OCI-LY3 (cell line): Measurements from ENCODE around the gene NEB.

ENCODE experiments used
- EZH2phosphoT487 ChIP-seq: fragments of 200-600 bp; shearing (Covaris generic); IDR thresholded peaks from 2 replicates; pipeline ENCODE4 v1.6.1; 2018; ENCODE audit warnings: antibody characterized with exemption, mixed run types, low read depth
- TF ChIP-seq, protein P1 (sequence below): fragments of 200-600, 300-600 bp; sonication (generic); IDR thresholded peaks from 2 replicates; pipeline ENCODE4 v1.5.1; 2014; ENCODE audit warnings: antibody characterized with exemption, low read length, low read depth

GRCh38 chr2:151518802-151519201, 215.5 kb downstream of the NEB start:
- TF ChIP-seq EZH2phosphoT487: no peak
- TF ChIP-seq, protein P1, sequence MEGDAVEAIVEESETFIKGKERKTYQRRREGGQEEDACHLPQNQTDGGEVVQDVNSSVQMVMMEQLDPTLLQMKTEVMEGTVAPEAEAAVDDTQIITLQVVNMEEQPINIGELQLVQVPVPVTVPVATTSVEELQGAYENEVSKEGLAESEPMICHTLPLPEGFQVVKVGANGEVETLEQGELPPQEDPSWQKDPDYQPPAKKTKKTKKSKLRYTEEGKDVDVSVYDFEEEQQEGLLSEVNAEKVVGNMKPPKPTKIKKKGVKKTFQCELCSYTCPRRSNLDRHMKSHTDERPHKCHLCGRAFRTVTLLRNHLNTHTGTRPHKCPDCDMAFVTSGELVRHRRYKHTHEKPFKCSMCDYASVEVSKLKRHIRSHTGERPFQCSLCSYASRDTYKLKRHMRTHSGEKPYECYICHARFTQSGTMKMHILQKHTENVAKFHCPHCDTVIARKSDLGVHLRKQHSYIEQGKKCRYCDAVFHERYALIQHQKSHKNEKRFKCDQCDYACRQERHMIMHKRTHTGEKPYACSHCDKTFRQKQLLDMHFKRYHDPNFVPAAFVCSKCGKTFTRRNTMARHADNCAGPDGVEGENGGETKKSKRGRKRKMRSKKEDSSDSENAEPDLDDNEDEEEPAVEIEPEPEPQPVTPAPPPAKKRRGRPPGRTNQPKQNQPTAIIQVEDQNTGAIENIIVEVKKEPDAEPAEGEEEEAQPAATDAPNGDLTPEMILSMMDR: no peak
